ENCODE data around the gene DYNLRB2. TPM values are rescaled to one million over a fixed set of nuclear protein-coding genes. Genes with fewer than 3 reads are reported as not detected.
A peak's percentile ranks its signal among the peaks of the same experiment; 100 is the strongest.

DYNLRB2 gene
- total RNA-seq, 3 donors from 2014 or later = not detected

GRCh38 chr16:80591071-80591915, 50.5 kb downstream of the DYNLRB2 start:
- H3K4me3 ChIP-seq = no peak overlapping the region
- ATAC-seq = peak; percentile 38
- no peaks in the 10 kb centered on the region for H3K4me1 ChIP-seq (ENCODE audit: low read depth)
- intact Hi-C loops (cut with DNase I, micrococcal nuclease) = no loop called here
- TF ChIP-seq CTCF (IDR thresholded peaks at IDR 0.05) = no peak
- H3K36me3 ChIP-seq (ENCODE audit: low read depth) = no peaks in the 10 kb centered on the region
- DNase-seq = no peak
- no peaks in the 10 kb centered on the region for H3K9me3 ChIP-seq

- ATAC-seq (no peak), DNase-seq (no peak)
- Histone ChIP-seq H3K9me3 (no peaks in the 10 kb centered on the region), H3K4me1 (ENCODE audit: low read depth) (no peaks in the 10 kb centered on the region), H3K36me3 (ENCODE audit: low read depth) (no peaks in the 10 kb centered on the region), H3K4me3 (no peak overlapping the region)
- TF ChIP-seq CTCF (IDR thresholded peaks at IDR 0.05) = no peak
- intact Hi-C loops (cut with DNase I, micrococcal nuclease) = no loop called here
Observed at GRCh38 chr16:80592273-80592672, 51.5 kb downstream of the DYNLRB2 start.

GRCh38 chr16:80594756-80595155, 54.0 kb downstream of the DYNLRB2 start:
- intact Hi-C loops (cut with DNase I, micrococcal nuclease) = no loop called here
- Histone ChIP-seq H3K4me3 (no peak overlapping the region), H3K4me1 (ENCODE audit: low read depth) (no peaks in the 10 kb centered on the region), H3K36me3 (ENCODE audit: low read depth) (no peaks in the 10 kb centered on the region), H3K9me3 (no peaks in the 10 kb centered on the region)
- DNase-seq (no peak), ATAC-seq (no peak)
- no peak for TF ChIP-seq CTCF (IDR thresholded peaks at IDR 0.05)

- Histone ChIP-seq H3K36me3 (ENCODE audit: low read depth) (no peaks in the 10 kb centered on the region), H3K4me1 (ENCODE audit: low read depth) (no peaks in the 10 kb centered on the region), H3K9me3 (no peaks in the 10 kb centered on the region), H3K4me3 (no peak overlapping the region)
- ATAC-seq = no peak
- no peak for DNase-seq
- no peak for TF ChIP-seq CTCF (IDR thresholded peaks at IDR 0.05)
- intact Hi-C loops (cut with DNase I, micrococcal nuclease) = no loop called here
Observed at GRCh38 chr16:80596507-80597207, 55.9 kb downstream of the DYNLRB2 start.

GRCh38 chr16:80599466-80599865, 58.7 kb downstream of the DYNLRB2 start:
- H3K9me3 ChIP-seq = no peaks in the 10 kb centered on the region
- H3K36me3 ChIP-seq (ENCODE audit: low read depth) = no peaks in the 10 kb centered on the region
- no peak for DNase-seq
- no peak for TF ChIP-seq CTCF (IDR thresholded peaks at IDR 0.05)
- ATAC-seq = no peak
- no peaks in the 10 kb centered on the region for H3K4me1 ChIP-seq (ENCODE audit: low read depth)
- H3K4me3 ChIP-seq = no peak overlapping the region
- intact Hi-C loops (cut with DNase I, micrococcal nuclease) = no loop called here
